HG03064 (cell line): ENCODE results near the gene SRXN1.

ENCODE experiments used
- ATAC-seq: cut with Tn5 transposase; IDR thresholded peaks from one replicate; pipeline ENCODE4 v1.9.1; 2021; ENCODE audit warnings: low read depth; ENCODE audit not compliant: unreplicated experiment

The SRXN1 gene

DNA sequence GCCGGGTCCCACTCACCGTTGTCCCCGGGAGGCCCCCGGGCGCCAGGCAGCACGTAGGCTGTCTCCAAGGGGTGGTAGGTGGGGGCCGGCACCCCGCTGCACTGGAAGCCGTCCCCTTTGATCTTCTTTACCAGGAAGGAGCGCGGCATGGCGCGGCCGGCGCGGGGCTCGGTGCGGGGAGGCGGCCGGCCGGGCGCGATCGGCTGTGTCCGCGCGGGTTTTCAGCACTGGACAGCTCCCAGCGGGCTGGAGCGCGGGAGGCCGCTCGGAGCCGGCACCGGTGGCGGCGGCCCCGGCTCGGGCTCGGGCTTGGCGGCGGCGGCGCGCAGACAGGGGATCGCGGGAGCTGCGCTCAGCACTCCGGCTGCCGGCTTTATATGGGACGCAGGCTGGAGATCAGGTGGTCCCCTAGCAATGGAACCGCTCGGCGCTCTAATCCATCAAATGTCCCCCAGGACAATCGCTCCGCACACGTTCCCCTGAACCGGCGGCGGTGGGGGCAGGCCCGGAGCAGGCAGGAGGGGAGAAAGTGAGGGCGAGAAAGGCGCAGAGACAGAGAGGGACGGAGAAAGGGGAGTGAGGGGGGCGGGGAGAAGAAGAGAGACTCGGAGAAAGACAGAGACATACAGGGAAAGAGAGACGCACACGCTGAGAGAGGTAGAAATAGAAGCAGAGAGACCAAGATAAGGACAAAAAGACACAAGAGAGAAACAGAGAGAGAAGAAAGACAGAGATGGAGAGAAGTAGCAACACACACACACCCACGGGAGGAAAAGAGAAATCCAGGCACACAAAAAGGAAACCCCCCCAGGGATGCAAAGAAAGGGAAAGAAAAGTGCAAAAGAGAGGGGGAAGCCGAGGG lies 22.7 kb upstream of the SRXN1 start, which contains the start of gene SCRT2:
Gene SCRT2, minus strand, starts transcription at position 350 of the 862 bp plus-strand sequence. Its CDS starts 201 bp downstream, at position 149.
- ATAC-seq: no peak

GRCh38 chr20:675033-675452 lies 22.0 kb upstream of the SRXN1 start:
- no peak for ATAC-seq

DNA sequence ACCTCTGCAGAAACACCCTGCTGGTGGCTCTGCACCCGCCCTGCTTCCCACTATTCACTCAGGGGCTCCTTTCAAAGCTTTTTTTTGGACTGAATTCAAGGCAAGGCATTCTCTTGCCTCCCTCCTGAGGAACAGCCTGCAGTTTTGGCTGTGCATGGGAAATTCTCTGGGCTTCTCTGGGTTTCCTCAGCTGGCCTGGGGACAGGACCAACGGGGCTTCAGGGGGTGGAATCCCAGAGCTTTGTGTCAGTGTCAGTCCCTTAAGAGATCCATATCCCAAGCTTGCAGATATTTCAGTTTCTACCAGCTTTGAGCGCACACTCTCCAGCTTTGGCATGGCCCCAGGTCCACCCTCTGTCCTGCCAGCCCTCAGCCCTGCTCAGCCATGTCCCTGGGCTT lies 20.6 kb upstream of the SRXN1 start:
- ATAC-seq: no peak

GRCh38 chr20:672963-673602 lies 20.1 kb upstream of the SRXN1 start:
- ATAC-seq: no peak

GRCh38 chr20:671252-672030 lies 18.4 kb upstream of the SRXN1 start:
- ATAC-seq: no peak

GRCh38 chr20:669573-669972 lies 16.6 kb upstream of the SRXN1 start:
- no peak for ATAC-seq

DNA sequence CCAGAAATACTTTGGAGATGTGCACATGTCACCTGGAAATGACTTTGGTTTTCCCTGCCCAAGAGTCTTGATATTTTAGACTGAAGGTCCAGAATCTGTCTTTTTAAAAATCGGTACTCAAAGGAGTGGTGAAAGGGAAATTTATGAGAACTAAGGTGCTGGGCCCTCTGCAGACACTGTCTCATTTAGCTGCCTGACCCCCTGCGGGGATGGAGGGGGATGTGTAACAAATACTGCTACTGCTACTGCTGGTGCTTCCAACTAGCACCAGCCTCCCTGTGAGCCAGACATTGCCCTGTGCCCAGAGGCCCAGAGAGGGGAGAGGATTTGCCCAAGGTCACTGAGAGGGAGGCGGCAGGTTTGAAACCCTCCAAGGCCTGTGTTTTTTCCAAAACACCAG lies 15.6 kb upstream of the SRXN1 start:
- no peak for ATAC-seq

DNA sequence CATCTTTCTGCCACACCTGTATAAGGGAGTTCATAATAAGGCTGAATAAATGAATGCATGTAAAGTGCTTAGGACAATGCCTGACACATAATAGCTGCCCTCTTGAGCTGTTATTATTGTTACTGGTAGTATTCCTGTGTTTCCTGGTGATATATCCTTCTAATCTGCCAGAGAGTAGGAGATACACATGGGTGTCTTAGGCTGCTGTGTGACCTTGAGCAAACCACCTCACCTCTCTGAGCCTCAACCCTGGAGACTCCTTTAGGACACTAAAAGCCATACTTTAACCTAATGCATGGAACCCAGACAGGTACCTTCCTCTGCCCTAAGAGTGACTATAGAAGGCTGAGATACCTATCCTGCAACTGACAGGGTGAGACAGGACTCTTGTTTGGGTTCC lies 15.1 kb upstream of the SRXN1 start:
- no peak for ATAC-seq

GRCh38 chr20:667351-668034 lies 14.5 kb upstream of the SRXN1 start:
- ATAC-seq: no peak

GRCh38 chr20:666877-667276 lies 13.9 kb upstream of the SRXN1 start:
- ATAC-seq: no peak

DNA sequence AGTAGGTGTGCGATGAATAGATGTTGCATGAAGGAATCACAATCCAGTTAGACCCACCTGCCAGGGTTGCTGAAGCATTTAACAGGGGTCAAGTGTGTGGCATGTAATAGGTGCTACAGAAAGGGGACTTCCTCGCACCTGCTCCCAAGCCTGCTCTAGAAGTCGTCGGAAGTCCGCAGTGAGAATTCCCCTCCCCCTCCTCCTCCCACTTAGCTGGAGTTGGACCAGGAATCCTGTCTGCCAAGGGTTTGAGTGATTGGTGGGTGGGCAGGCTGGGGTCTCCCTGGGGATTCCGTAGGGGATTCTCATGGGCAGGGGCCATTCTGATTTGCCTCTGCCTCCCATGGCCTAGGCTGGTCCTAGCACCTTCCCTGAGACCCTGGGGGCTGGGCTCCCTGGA lies 12.3 kb upstream of the SRXN1 start:
- no peak for ATAC-seq

DNA sequence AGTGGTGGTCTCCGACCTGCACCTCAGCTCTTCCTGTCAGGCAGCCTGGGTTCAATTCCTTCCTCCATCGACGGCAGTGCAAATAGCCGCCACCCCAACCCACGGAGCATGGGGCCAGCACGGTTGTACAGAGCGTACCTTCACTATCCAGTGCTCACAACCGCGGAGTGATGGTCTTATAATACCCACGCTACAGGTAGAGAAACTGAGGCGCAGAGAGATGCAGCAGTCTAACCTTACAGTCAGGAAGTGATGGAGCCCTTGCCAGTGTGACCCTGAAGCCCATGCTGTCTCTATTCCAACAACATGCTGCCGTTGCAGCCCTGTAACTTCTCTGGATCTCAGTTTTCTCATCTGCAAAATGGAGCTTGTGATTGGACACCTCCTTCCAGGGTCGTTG lies 11.6 kb upstream of the SRXN1 start:
- ATAC-seq: no peak

DNA sequence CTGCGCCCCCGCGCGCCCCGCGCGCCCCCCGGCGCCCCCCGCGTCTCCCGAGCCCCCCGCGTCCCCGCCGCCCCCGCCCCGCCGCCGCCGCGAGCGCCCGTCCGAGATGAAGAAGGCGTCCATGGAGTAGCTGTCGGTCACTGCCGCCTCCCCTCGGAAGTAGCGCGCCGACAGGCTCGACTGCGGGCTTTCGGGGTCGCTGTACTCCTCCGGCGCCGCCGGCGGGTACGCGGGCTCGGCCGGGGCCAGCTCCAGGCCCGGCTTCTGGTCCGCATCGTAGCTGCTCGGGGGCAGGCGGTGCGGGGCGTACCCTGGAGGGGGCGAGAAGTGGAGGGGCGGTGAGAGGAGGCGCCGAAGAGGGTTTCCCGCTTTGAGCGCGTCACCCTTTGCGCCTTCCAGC lies 11.2 kb upstream of the SRXN1 start:
- ATAC-seq: no peak

DNA sequence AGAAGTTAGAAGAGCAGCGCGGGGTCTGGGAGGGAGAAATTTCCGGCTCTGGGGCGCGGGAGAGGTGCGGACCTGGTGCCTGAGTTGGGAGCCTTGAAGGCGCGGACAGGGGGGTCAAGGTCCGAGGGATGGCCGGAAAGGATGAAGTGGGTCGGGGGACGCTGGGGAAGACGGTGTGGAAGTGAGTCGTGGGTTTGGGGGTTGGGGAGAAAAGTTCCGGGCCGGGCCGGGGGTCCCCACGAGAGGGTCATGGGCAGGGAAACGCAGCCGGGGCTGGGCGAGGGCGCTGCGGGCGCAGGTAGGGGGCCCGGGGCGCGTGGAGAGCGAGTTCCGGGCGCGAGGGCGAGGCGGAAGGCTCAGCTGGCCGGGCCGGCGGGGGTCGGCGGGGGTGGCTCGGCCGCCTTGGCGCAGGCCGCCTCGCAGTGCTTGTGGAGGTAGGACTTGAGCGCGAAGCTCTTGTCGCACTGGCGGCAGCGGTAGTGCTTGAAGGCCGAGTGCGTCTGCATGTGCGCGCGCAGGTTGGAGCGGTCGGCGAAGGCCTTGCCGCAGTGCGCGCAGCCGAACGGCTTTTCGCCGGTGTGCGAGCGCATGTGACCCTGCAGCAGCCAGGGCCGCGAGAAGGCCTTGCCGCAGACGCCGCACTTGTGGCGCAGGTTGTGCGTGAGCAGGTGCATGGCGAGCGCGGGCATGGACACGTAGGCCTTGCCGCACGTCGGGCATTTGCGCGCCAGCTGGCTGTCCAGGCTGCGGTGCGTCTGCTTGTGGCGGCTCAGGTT lies 10.5 kb upstream of the SRXN1 start:
- no peak for ATAC-seq

DNA sequence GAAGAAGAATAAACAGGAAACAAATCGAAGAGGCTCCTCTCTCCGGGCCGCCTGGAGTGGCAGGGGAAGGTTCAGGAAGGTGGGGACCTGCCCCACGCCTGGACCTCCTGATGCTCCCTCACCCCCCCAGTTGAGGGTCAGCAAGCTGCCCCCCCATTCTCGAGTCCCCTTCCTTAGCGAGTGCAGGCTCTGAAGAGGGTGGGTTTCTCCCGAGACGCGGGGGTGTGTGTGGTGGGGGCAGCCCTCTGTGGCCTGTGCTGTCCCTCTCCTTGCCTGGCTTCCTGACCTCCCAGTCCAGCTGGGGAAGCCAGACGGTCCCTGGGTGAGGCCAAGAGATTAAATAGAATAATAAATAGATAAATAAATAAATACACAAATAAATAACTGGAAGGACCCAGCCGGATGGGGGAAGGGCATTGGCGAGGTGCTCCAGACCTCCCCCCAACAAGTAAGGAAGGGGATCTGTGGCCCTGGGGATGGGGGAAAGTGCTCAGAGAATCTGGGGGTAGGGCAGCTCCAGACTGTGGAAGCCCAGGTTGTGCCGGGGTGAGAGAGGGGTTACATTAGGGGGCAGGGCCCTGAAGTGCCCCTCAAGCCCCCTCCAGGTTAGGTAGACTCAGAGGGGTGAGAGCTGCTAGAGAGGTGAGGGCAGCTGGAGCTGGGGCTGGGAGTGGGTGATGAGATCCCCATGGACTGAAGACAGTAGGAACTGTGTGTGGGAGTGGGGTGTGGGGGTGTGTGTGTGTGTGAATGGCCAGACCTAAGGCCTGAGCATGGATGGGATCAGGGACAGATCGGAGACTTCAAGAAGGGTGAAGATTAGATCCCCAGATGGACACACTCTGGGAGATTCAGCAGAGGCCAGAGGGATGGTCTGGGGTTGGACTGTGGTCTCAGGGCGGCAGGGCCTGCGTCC lies 9.5 kb upstream of the SRXN1 start:
- ATAC-seq: no peak

DNA sequence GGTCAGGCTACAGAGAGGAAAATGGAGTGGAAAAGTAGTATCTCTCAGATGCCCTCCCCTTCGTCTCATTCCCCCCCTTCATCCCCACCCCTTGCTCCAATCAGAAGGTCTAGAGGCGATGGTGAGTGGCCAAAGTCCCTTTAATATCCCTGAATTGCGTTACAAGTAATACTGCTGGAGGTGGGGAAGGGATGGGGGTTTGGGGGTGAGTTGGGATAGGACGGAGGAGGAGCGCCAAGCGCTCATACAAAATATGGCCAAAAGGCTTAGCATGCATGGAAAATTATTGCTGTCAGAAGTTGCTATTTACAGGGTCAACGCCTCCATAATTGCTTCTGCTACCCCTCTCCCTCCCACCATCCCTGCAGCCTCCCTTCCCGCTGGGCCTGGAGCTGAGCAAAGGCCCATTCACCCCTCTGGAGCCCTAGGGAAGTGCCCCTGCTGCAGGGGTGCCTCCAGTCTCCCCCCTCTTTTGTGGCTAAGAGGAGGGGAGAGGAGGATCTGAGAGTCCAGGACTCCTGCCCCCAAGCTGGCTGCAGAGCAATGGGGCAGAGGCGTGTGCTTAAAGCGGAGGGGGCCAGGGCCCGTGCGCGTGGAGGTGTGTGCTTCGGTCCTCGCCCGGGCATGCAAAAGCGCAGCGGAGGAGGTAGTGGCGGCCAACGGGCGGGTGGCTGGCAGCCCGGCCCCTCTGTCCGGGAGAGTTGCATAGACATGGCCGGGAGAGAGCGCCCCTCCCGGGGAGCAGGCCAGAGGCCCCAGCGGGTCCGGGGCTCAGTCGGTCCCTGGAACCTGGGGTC lies 8.7 kb upstream of the SRXN1 start:
- ATAC-seq: no peak

- no peak for ATAC-seq
Measured at GRCh38 chr20:658731-659291, 5.8 kb upstream of the SRXN1 start.

DNA sequence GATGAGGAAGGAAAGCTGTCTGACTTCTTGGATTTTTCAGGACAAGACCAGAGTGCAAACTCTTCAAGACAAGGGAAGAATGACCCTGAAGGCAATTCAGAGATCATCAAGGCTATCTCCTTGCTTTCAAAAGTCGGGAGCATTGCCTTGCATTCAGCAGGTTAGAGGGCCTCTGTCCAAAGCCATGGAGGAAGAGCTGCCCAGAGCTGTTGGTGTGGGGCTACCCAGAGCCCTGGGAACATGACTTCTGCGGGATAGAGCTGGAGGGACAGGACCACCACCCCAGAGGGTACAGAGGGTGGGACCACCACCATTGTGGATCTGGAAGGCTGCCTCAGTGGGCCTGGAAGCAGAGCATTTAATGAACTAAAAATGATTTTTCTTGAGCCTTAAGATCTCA lies 5.2 kb upstream of the SRXN1 start:
- no peak for ATAC-seq
